ENCODE data around the gene HPSE2. TPM values are rescaled to one million over a fixed set of nuclear protein-coding genes. Genes with fewer than 3 reads are reported as not detected.
"Not testable (repeated sequence)": the region's sequence is repeated elsewhere in the genome, so short reads cannot be mapped to it uniquely, and the experiment has no call there.

HPSE2 gene
- total RNA-seq, 2 donors from 2014 or later, result 0.76 to 2.8 TPM

DNA sequence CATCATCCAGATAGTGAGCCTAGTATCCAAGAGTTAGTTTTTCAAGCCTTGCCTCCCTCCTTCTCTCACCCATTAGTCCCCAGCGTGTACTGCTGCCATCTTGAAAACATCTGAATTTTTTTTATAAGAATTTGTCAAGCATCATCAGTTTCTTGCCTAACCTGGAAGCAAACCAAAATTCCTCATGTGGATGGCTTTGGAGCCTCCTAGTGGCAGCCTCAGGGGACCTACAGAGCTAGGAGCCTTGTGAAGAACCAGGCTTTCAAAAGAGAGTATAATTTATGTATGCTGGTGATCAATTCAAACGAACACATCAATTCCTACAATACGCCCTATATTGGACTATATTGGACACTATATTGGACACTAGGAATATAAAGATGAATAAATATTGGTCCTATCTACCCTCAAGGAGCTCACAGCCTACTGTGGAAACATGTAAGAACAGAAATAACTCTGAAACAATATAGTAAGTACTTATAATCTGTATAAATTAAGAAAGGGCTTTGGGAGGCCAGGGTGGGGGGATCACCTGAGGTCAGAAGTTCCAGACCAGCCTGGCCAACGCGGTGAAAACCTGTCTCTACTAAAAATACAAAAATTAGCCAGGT is 63.4 kb downstream of the HPSE2 start:
- peak; percentile 48 for ATAC-seq
- intact Hi-C loops (cut with DNase I, micrococcal nuclease), result loop anchor here in 1 of 2 donors (10.0 kb wide), 1 partner anchor 707 kb away; no protein-coding TSS in a partner anchor
- DNase-seq, result peak in 1 of 2 donors; percentile 49

DNA sequence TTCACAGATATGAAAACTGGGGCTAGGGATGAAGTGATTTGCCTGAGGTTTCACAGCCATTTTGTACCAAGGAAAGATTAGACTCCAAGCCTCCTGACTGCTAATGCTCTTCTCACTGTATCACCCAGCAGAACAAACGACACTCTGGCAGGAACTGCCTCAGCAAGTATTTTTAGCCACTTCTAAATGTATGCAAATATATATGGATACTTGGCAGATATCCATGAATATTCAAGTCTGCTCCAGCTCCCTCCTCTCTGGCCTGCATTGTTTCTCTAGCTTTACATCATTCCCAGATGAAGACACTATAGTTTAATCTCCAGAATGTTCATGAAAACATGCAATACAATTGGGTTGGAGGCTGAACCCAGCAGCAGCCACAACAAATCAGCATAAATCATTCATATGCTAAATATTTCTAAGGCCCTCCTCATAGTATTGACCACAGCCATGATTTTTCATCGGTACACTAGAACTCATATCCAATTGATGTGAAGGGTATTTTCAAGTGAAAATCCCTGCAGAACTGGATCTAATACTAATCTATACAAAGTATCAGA is 65.5 kb downstream of the HPSE2 start:
- ATAC-seq, result no peak
- DNase-seq, result no peak
- intact Hi-C loops (cut with DNase I, micrococcal nuclease), result loop anchor here in 1 of 2 donors (10.0 kb wide), 1 partner anchor 705 kb away; no protein-coding TSS in a partner anchor

DNA sequence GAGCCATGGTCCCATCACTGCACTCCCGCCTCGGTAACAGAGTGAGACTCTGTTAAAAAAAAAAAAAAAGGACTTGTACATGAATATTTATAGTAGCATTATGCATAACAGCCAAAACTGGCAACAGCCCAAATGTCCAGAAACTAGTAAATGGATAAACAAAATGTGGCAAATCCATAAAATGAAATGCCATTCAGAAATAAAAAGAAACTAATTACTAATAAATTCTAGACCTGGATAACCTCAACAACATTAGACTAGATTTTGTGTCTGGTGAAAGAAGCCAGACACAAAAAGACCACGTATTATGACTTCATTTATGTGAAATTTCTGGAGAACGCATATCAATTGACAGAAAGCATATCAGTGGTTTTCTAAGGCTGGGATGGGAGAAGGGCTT is 74.5 kb downstream of the HPSE2 start:
- intact Hi-C loops (cut with DNase I, micrococcal nuclease), result no loop called here
- no peak for ATAC-seq
- no peak for DNase-seq

DNA sequence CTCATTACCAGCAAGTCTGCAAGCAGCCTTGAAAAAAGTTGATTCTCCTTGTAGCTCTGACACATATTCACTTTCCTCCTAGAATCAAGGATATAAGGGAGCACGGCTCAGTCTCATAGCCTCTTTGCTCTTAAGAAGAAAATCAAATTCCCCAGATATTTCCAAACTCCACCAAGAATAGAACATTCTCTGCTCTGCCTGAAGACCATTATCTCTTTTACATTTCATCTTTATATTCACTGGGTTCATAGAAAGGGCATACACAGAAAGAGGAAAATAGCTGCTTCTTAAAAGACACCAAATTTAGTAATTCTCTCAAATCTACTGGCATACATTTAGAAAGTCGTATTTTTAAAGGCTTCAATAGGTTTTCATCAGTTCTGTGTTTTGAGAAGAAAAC is 92.0 kb downstream of the HPSE2 start:
- intact Hi-C loops (cut with DNase I, micrococcal nuclease), result no loop called here
- no peak for ATAC-seq
- no peak for DNase-seq

DNA sequence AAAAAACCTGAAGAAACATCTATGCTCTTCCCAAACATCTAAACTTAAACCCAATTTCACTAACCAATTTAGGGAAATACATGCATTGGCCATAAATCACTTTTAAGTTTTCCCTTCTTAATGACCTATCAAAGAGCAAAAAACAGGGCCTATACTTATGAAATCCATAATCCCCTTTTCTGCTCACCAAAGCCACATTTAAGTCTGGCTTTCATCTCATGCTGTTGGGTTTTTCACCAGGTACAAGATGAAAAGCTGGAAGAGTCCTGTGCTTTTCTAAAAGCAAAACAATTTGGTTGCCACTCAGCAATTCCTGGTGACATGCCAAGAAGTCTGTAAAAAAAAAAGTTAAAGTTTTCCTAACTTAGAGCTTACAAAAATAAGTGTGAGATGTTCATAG is 92.6 kb downstream of the HPSE2 start:
- ATAC-seq (no peak), DNase-seq (no peak)
- intact Hi-C loops (cut with DNase I, micrococcal nuclease), result no loop called here

DNA sequence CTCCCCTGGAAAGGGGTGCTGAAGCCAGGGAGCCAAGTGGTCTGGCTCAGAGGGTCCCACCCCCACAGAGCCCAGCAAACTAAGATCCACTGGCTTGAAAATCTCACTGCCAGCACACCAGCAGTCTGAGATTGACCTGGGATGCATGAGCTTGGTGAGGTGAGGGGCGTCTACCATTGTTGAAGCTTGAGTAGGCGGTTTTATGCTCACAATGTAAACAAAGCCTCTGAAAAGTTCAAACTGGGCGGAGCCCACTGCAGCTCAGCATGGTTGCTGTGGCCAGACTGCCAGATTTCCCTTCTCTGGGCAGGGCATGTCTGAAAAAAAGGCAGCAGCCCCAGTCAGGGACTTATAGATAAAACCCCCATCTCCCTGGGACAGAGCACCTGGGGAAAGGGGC is 102.8 kb downstream of the HPSE2 start:
- DNase-seq; ATAC-seq; intact Hi-C loops (cut with DNase I, micrococcal nuclease): not testable (repeated sequence)

DNA sequence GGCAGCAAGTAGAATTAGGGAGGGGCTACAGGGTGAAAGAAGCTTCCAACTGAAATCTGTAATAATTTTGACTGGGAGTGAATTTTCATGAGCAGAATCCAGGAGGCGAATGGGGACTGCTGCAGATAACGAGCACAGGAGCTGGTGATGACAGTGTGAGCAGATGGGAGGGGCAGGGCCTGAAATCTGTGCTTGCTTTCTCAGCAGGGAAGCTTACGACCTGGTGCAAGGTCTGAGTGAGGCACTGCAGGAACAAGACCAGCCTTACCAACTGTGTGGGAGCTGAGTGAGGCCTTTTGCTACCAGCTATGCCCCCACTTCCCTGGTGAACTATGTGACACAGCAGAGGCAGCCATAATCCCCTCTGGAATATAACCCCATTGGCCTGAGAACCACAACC is 109.8 kb downstream of the HPSE2 start:
- intact Hi-C loops (cut with DNase I, micrococcal nuclease), result no loop called here
- DNase-seq (no peak), ATAC-seq (no peak)

DNA sequence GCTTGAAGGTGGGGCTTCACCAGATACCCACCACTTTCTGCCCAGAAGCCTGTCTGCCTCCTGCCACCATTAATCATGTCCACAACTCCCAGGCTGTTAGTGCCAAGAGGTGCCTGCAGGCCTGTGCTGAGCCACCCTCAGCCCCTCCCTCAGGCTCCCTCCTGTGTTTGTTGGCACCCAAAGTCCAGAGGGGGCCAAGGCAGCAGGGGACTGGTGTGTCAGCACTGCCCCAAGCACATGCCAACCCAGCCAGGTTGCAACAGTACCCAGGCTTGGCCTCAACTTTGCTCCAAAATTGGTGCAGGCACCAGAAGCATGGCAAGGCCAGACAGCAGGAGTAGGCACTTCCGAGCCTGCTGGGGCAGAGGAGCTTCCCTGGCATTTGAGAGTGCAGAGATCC is 111.3 kb downstream of the HPSE2 start:
- ATAC-seq, result no peak
- intact Hi-C loops (cut with DNase I, micrococcal nuclease), result no loop called here
- no peak for DNase-seq

DNA sequence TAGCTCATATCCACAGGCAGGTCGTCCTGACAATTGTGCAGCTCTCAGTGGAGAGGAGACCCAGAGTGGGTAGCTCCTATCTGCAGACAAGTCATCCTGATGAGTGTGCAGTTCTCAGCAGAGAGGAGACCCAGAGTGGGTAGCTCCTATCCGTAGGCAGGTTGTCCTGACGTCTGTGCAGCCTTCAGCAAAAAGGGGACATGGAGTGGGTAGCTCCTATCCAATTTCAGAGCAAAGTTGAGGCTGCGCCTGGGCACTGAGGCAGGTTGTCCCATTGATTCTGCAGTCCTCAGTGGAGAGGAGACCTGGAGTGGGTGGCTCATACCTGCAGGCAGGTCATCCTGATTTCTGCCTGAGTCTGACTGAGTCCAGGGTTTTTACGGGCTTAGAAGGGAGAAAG is 111.8 kb downstream of the HPSE2 start:
- intact Hi-C loops (cut with DNase I, micrococcal nuclease), result no loop called here
- ATAC-seq (no peak), DNase-seq (no peak)

DNA sequence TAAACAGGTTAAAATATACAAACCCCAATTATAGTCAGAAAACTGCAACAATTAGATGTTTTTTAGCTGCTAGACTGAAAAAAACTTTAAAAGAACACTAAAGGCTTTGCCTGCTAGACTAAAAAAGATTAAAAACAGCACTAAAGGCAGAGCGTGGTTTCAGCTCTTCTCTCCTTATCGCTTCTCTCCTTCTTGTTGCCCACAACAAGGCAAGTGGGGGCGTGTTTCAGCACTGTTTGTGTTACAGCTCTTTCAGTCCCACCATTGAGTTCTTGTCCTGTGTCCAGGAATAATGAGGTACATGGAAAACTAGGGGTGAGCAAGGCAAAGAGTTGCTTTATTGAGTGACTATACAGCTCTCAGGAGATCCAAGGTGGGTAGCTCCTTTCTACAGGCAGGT is 112.3 kb downstream of the HPSE2 start:
- ATAC-seq (no peak), DNase-seq (no peak)
- intact Hi-C loops (cut with DNase I, micrococcal nuclease), result no loop called here

DNA sequence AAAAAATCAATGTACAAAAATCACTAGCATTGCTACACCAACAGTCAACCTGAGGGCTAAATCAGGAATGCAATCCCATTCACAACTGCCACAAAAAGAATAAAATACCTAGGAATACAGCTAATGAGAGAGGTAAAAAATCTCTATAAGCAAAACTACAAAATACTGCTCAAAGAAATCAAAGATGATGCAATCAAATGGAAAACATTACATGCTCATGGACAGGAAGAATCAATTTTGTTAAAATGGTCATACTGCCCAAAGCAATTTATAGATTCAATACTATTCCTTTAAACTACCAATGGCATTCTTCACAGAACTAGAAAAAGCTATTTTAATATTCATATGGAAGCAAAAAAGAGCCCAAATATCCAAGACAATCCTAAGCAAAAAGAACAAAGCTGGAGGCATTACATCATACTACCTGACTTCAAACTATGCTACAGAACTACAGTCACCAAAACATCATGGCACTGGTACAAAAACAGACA is 116.3 kb downstream of the HPSE2 start:
- ATAC-seq (no peak), DNase-seq (no peak)
- intact Hi-C loops (cut with DNase I, micrococcal nuclease), result no loop called here

DNA sequence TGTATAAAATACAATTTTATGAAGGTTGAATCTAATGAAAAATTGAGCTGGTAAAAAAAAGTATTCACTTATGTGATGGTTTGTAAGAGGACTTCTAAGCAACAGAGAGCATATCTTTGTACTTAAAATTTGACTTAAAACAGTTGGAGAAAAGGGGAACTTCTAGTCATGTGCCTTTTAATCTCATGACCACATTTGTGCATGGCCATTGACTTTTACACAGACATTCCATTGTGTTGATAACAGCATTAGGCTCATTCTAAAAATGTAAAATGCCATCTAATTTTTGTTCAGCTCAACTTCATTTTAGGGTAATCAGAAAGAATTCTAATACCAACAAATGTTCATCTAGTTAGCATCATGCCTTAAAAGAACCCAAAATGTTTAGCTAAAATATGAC is 119.9 kb downstream of the HPSE2 start:
- intact Hi-C loops (cut with DNase I, micrococcal nuclease), result no loop called here
- no peak for ATAC-seq
- no peak for DNase-seq

DNA sequence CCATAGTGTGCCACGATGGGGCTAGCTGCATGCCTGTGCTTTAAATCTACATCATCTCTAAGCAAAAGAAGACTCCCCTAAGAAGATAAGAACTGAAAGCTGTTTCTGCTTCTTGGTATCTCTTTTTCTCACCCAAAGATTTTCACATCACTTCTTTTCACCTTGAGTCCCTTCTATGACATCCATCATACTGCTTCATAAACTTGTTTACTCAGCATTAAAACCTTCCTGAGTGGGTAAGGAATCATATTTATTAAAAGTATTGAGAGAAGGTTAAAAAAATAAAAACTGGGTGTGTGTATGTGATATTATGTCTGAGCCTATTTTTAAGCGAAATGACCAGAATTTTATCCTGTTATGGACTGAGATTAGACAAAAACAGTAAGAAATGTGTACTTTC is 150.3 kb downstream of the HPSE2 start:
- ATAC-seq (no peak), DNase-seq (no peak)
- intact Hi-C loops (cut with DNase I, micrococcal nuclease), result no loop called here

DNA sequence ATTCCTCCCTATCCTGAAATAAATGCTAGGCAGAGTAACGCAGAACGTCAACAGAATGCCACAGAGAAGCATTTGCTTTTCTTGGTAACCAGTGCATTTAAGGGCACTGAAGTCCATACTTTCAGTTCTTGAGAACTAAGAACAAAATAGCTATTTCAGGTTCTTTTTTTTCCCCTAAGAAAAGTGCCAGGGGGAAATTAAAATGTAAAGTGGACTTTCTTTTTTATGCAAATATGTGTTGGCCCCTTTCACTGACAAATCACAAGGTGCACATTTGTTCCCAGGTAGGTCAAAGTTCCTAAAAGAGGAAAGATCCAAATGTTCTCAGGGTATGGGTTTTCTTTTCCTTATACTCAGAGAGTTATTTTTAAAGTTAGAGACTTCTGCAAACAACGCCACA is 151.5 kb downstream of the HPSE2 start:
- intact Hi-C loops (cut with DNase I, micrococcal nuclease), result no loop called here
- no peak for DNase-seq

DNA sequence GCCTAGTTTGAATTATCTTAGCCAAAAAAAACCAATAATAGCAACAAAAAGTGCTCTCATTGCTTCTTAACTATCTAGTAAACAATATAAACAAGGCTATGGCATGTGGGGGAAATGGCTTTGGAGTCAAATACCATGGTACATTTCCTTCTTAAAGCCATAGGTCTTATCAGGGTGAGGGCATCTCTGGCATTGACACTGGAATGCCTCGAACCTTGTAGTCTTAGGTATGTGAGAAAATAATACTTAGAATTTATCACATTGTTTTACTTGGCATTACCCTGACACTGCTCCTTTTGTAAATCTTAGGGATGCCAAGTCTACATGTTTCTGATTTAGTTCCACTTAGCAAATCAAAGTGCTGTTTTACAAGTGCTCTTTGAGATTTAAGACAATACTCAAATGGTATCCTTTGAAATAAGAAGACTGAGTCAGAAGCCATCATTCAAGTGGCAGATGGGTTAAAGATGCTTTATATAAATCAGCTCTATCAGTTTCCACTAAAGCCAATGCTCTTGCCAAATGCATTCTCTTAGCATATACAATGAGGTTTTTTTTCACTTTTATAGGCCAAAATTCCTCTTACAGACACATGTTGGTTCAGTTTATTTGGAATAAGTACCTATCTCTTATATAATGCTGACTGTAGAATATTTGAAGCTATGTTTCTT is 155.2 kb downstream of the HPSE2 start:
- intact Hi-C loops (cut with DNase I, micrococcal nuclease), result no loop called here
- no peak for DNase-seq
- no peak for ATAC-seq

More for the DNA sequence above, 151.5 kb downstream of the HPSE2 start:
- no peak for ATAC-seq

DNA sequence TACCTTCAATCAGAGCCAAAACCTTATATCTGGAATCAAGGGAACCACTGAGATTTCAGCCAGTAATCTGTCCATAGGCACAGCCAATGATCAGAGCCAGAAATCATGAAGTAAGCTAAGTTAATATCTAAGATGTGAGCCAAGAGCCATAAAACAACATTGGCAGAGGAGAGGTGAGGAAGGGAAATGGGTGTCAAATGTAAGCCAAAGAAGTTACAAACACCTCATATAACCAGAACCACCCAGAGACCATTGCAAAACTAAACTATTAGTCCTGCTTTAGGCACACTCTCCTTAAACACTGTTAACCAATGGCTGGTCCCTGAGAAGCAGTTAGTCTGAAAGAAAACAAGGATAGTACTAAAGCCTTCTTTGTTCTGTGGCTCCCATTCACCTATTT is 173.1 kb downstream of the HPSE2 start:
- no peak for DNase-seq
- intact Hi-C loops (cut with DNase I, micrococcal nuclease), result no loop called here
- ATAC-seq, result no peak

DNA sequence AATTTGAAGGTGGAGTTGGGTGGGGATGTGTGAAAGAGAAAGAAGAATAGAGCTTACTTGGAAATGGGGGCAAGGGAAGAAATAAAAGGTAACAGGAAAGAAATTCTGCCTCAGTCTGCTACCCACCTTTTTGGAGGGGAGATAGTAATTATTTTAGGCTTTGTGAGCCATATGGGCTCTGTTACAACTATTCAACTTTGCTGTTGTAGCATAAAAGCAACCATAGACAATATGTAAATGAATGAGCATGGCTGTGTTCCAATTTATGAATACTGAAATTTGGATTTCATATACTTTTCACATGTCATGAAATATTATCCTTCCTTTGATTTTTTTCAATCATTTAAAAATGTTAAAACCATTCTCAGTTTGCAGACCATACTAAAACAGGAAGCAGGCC is 176.9 kb downstream of the HPSE2 start:
- no peak for ATAC-seq
- intact Hi-C loops (cut with DNase I, micrococcal nuclease), result no loop called here
- no peak for DNase-seq

DNA sequence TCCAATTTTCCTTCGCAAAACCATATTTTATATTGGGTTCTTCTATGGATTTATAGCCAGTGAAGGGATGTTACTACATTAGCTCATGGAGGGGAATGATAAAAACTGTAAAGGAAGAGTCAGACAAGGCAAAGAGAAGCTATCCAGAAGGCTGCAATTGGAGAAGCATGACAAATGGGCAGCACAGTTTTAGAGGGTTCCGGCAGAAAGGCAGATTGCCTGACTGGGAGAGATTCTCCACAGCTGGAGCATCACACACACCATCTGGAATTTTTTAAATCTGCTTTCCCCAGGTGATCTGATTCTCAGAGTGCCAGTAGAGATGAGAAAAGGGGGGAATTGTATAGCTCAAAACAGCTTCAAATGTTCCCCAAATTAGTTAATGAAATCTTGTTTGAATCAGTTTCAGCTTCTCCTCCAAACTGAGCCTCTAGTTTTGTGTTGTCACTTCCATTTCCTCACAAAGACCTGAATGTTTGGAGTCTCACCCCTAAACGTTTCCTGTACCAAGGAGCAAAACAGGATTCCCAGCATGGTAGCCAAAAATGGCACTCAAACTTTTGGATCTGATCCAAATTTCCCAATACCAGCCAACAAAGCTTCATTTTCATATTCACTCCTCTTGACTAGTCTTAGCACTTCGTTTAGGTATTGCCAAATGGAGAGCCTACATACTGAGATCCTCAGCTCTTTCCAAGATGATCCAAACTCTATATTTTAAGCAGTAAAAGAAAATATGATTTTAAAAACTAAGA is 177.5 kb downstream of the HPSE2 start:
- ATAC-seq (no peak), DNase-seq (no peak)
- intact Hi-C loops (cut with DNase I, micrococcal nuclease), result no loop called here

DNA sequence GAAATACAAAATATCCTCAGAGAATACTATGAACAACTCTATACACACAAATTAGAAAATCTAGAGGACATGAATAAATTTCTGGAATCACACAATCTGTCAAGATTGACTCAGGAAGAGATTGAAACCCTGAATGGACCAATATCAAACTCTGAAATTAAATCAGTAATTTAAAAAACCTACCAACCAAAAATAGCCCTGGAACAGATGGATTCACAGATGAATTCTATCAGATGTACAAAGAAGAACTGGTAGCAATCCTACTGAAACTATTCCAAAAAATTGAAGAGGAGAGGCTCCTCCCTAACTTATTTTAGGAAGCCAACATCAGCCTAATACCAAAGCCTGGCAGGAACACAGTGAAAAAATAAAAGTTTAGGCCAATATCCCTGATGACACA is 190.0 kb downstream of the HPSE2 start:
- no peak for DNase-seq
- intact Hi-C loops (cut with DNase I, micrococcal nuclease), result no loop called here
- ATAC-seq, result no peak
